Uterus (tissue), 4 donors: ENCODE measurements around the gene CNTNAP5. TPM values are rescaled to one million over a fixed set of nuclear protein-coding genes. Genes with fewer than 3 reads are reported as not detected.

Experiments
- DNase-seq, 2 donors: peaks; one replicate each; pipeline ENCODE4 v3.0.0-alpha.2; 2019 to 2020
- H3K27ac ChIP-seq, 2 donors: fragments of 200-600 bp; sonication (generic); 1 replicate in 1 of 2; 2 replicates in 1 of 2; pipeline ENCODE4 v1.5.1; 2016 to 2018
- H3K27me3 ChIP-seq, 2 donors: fragments of 200-600 bp; sonication (generic); one replicate each; pipeline ENCODE4 v1.5.1; 2018 to 2019; ENCODE audit warnings: control low read depth in 1 of 2
- H3K36me3 ChIP-seq, 2 donors: fragments of 200-600 bp; sonication (generic); one replicate each; pipeline ENCODE4 v1.5.1; 2019; ENCODE audit warnings: control low read depth in 1 of 2
- H3K4me1 ChIP-seq, 2 donors: fragments of 200-600 bp; sonication (generic); one replicate each; pipeline ENCODE4 v1.5.1; 2018 to 2019; ENCODE audit warnings: control low read depth in 1 of 2
- H3K4me3 ChIP-seq, 2 donors: fragments of 200-600 bp; sonication (generic); 1 replicate in 1 of 2; 2 replicates in 1 of 2; pipeline ENCODE4 v1.5.1; 2018 to 2019; ENCODE audit warnings: mild to moderate bottlenecking in 1 of 2
- H3K9me3 ChIP-seq, 2 donors: fragments of 200-600 bp; sonication (generic); one replicate each; pipeline ENCODE4 v1.5.1; 2019; ENCODE audit warnings: control low read depth in 1 of 2
- CTCF ChIP-seq, 4 experiments: fragments of 200-600 bp in 2 of 4; fragments of 450-650 bp in 2 of 4; sonication (generic) in 2 of 4; IDR thresholded peaks; one replicate each; pipeline ENCODE4 v1.5.1; 2016 to 2019; ENCODE audit warnings: antibody characterized with exemption in 4 of 4, mild to moderate bottlenecking in 2 of 4, moderate library complexity in 1 of 4
- POLR2A ChIP-seq, 2 donors: fragments of 450-650 bp; IDR thresholded peaks; one replicate each; pipeline ENCODE4 v1.6.1; 2016; ENCODE audit warnings: antibody characterized with exemption in 2 of 2, mild to moderate bottlenecking in 1 of 2, moderate library complexity in 1 of 2
- intact Hi-C: fragments of 100-400 bp; cut with DNase I; formaldehyde crosslinking; loops from one replicate; pipeline ENCODE4 v1.15.1; 2023; ENCODE audit warnings: low total_unique reads
- total RNA-seq, 4 donors: library from RNA; depleted of rRNA in 3 of 4; stranded (reverse); fragments of >200 nt in 3 of 4; gene quantifications; one replicate each; pipeline versions ENCODE4 v1.1.0 to v1.2.4, GENCODE V29; 2014 to 2023
- donor health status: DM: yes; HTN: yes; CAD: no.

CNTNAP5 gene
- total RNA-seq, 4 donors from 2014 or later = 1.4 TPM; not detected in 3

DNA sequence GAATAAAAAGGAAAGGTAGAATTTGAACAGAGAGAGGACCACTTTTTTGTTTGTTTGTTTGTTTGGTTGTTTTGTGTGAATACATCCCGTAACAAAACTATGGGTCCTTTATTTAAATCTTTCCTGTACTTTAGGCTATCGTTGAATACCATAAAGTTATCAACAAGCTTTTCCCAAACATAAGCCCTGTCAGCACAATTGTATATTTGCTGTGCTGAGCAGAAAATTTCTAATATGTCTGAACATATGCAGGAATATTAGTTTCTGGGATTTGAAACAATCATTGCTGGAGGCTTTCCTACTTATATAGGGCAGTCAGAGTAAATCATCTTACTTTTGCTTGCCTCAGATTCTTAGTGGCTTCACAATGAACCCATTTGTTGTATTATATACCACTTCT, 536.4 kb downstream of the CNTNAP5 start:
- DNase-seq = no peak
- Histone ChIP-seq H3K36me3 (no peaks in the 10 kb centered on the region), H3K27me3 (no peaks in the 10 kb centered on the region), H3K4me3 (no peak overlapping the region), H3K4me1 (no peaks in the 10 kb centered on the region), H3K9me3 (no peaks in the 10 kb centered on the region), H3K27ac (no peak overlapping the region)
- TF ChIP-seq POLR2A (IDR thresholded peaks at IDR 0.05) (no peak), CTCF (IDR thresholded peaks at IDR 0.05) (no peak)
- intact Hi-C loops = no loop called here

GRCh38 chr2:124563426-124563825, 538.3 kb downstream of the CNTNAP5 start:
- no peak for DNase-seq
- TF ChIP-seq CTCF (IDR thresholded peaks at IDR 0.05) (no peak), POLR2A (IDR thresholded peaks at IDR 0.05) (no peak)
- no peaks in the 10 kb centered on the region for H3K9me3 ChIP-seq
- intact Hi-C loops = no loop called here
- no peaks in the 10 kb centered on the region for H3K4me1 ChIP-seq
- no peaks in the 10 kb centered on the region for H3K27me3 ChIP-seq
- no peak overlapping the region for H3K27ac ChIP-seq
- H3K4me3 ChIP-seq = no peak overlapping the region
- H3K36me3 ChIP-seq = no peaks in the 10 kb centered on the region

GRCh38 chr2:124566518-124566970, 541.5 kb downstream of the CNTNAP5 start:
- no peak for DNase-seq
- Histone ChIP-seq H3K36me3 (no peaks in the 10 kb centered on the region), H3K27ac (no peak overlapping the region), H3K27me3 (no peaks in the 10 kb centered on the region), H3K4me1 (no peaks in the 10 kb centered on the region), H3K4me3 (no peak overlapping the region), H3K9me3 (no peaks in the 10 kb centered on the region)
- TF ChIP-seq CTCF (IDR thresholded peaks at IDR 0.05) = no peak
- no peak for TF ChIP-seq POLR2A (IDR thresholded peaks at IDR 0.05)
- intact Hi-C loops = no loop called here

DNA sequence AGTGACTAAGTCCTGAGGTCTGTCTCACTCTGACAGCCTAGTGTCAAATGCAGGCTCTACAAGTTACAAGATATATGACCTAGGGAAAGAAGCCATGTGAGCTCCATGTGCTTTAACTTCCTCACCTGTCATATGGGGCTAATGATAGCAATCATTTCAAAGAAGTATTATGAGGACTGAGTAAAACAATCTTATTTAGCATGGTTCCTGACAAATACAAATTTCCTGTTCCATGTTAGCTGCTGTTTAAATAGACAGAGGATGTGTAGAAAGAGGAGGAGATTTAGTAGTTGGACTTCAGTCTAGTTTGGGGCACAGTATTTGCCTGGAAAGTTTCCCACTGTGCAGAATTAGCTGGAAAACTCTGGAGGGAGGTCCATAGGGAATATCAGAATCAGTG, 545.8 kb downstream of the CNTNAP5 start:
- TF ChIP-seq POLR2A (IDR thresholded peaks at IDR 0.05) (no peak), CTCF (IDR thresholded peaks at IDR 0.05) (no peak)

GRCh38 chr2:124571836-124572235, 546.7 kb downstream of the CNTNAP5 start:
- Histone ChIP-seq H3K4me1 (no peaks in the 10 kb centered on the region), H3K4me3 (no peak overlapping the region), H3K27ac (no peak overlapping the region), H3K9me3 (no peaks in the 10 kb centered on the region), H3K27me3 (no peaks in the 10 kb centered on the region), H3K36me3 (no peaks in the 10 kb centered on the region)
- TF ChIP-seq CTCF (IDR thresholded peaks at IDR 0.05) = no peak
- TF ChIP-seq POLR2A (IDR thresholded peaks at IDR 0.05) = no peak
- intact Hi-C loops = no loop called here
- DNase-seq = no peak

More for the DNA sequence above, 545.8 kb downstream of the CNTNAP5 start:
- Histone ChIP-seq H3K9me3 (no peaks in the 10 kb centered on the region), H3K36me3 (no peaks in the 10 kb centered on the region), H3K4me3 (no peak overlapping the region), H3K27ac (no peak overlapping the region), H3K4me1 (no peaks in the 10 kb centered on the region), H3K27me3 (no peaks in the 10 kb centered on the region)
- intact Hi-C loops = no loop called here
- DNase-seq = no peak
